ENCODE measurements around the gene PARP12.

- TF ChIP-seq, protein P1, sequence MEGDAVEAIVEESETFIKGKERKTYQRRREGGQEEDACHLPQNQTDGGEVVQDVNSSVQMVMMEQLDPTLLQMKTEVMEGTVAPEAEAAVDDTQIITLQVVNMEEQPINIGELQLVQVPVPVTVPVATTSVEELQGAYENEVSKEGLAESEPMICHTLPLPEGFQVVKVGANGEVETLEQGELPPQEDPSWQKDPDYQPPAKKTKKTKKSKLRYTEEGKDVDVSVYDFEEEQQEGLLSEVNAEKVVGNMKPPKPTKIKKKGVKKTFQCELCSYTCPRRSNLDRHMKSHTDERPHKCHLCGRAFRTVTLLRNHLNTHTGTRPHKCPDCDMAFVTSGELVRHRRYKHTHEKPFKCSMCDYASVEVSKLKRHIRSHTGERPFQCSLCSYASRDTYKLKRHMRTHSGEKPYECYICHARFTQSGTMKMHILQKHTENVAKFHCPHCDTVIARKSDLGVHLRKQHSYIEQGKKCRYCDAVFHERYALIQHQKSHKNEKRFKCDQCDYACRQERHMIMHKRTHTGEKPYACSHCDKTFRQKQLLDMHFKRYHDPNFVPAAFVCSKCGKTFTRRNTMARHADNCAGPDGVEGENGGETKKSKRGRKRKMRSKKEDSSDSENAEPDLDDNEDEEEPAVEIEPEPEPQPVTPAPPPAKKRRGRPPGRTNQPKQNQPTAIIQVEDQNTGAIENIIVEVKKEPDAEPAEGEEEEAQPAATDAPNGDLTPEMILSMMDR (IDR thresholded peaks at IDR 0.05) = no peak
- TF ChIP-seq POLR2A (IDR thresholded peaks at IDR 0.05) = no peak
- TF ChIP-seq POLR2AphosphoS5 (IDR thresholded peaks at IDR 0.05) = no peak
Measured at GRCh38 chr7:140007051-140007690, 55.6 kb downstream of the PARP12 start.
